IPS DF 4.7 (cell line): ENCODE measurements around the gene CFAP57.

ENCODE experiments used
- DNase-seq: peaks from one replicate; pipeline ENCODE4 v3.0.0-alpha.2; 2013; ENCODE audit warnings: low spot score; ENCODE audit errors: extremely low read depth

Gene CFAP57

DNA sequence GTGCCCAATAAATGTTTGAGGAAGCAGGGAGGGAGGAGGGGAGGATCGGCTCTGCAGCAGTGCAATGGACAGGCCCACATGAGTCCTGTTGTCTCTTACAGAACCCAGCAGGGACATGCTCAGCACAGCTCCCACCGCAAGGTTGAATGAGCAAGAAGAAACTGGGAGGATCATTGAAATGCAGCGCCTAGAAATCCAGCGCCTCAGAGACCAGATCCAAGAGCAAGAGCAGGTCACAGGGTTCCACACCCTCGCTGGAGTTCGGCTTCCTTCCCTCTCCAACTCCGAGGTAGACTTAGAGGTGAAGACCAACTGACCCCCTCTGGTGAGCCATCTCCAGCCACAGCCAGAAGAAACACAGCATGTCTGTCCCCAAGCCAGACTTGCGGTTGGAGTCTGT is 81.7 kb downstream of the CFAP57 start:
- DNase-seq: no peak

- DNase-seq: no peak
These were observed 83.5 kb downstream of the CFAP57 start for GRCh38 chr1:43255438-43256210.

DNA sequence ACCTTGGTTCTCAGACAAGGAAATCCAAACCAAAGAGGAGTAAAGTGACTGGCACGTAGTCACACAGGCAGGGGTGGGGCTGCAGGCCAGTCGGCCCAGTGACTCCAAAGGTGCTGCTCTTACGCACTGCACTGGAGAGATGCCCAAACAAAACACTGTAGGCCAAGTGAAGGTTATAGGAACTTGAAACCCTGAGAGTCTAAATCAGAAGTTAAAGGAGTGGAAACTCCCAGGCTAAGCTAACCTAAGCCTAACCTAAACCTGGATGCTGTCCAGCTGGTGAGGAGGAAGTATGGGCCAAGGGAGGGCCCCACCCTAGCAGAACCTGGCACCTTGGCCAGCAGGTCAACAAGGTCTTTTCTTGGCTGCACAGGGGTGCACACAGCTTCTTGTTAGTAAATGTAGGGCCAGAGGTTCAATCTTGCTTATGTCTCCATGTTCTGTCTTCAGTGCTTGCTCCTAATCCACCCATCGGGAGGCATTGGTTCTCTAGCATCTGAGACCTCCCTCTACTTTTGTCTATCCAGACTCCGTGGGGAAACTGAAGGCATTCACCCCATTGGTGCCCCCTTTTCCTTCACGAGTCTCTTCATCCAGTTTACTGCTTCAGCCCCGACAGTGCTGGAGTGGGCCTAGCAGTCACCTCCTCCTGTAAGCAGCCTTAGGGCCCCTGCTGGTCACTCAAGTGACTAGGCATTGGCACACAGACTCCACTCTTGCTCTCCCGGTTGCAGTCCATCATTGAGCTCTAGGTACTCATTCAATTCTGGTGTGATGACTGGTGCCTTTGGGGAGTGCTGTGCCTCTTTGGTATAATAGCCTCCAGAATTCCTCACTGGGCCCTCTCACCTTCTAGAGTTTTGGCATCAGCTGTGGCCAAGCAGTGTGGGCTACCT is 84.8 kb downstream of the CFAP57 start:
- no peak for DNase-seq

- no peak for DNase-seq
These were observed 86.2 kb downstream of the CFAP57 start for GRCh38 chr1:43258370-43258769.

DNA sequence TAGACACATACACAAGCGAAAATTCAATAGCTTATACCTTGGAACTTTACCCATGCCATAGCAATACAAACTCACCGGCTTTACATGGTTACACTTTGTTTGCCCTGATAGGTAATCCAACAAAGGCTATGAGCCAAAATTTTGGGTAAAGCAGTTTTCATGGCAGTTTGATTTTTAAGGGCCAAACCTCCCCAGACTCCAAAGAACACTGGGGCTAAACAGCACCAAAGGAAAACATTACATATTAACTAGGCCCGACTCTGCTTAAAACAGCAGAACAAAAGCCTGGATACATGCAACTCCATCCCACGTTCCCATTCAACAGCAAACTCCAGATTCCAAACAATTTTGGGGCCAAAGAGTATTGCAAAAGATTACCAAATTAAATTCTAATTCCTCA is 93.3 kb downstream of the CFAP57 start:
- DNase-seq: no peak

GRCh38 chr1:43266881-43267280 is 94.8 kb downstream of the CFAP57 start:
- DNase-seq: no peak

DNA sequence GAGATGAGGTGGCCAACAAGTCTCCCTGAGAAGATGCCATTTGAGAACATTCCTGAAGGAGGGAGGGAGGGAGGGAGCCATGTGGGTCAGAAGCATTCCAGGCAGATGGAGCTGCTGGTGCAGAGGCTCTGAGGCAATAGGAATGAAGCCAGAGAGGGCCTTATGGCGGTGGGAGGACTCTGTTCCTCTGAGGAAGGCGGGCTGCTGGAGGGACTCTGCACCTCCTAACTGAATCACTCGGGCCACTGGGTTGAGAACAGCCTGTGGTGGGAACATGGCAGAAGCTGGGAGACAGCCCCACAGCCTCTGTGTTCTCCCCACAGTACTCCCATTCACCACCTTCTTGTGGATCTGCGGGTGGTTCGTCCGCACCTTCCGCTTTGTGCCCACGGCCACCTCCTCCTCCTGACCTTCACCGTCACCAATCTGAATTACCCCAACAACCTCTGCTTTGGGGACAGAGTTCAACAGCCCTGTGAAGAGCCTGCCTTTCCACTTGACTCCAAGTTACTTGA is 95.2 kb downstream of the CFAP57 start:
- DNase-seq: no peak

DNA sequence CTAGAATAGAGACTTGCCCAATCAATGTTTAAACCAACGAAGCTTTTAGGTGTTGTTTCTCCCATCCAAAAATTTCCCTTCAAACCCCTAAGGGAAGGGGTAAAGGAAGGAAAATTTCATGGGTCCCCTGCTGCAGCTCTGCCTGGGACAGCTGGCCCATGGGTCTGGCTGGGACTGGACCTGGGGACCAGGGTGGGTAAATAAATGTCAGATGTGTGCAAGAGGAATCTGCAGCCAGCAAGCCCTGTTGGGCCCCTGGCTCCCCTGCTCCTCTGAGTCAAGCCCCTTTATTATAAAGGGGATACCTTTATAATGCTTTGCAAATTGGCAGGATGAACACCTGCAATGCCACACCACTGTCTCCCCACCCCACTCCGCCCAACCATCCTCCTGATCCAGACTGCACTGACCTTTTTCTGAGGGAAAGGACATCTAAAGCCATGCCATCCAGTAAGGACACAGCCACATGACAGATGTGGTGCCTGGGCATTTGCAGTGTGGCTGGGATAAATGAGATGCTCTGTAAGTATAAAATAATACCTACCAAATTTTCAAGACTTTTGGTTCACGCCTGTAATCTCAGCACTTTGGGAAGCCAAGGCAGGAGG is 95.8 kb downstream of the CFAP57 start:
- no peak for DNase-seq

DNA sequence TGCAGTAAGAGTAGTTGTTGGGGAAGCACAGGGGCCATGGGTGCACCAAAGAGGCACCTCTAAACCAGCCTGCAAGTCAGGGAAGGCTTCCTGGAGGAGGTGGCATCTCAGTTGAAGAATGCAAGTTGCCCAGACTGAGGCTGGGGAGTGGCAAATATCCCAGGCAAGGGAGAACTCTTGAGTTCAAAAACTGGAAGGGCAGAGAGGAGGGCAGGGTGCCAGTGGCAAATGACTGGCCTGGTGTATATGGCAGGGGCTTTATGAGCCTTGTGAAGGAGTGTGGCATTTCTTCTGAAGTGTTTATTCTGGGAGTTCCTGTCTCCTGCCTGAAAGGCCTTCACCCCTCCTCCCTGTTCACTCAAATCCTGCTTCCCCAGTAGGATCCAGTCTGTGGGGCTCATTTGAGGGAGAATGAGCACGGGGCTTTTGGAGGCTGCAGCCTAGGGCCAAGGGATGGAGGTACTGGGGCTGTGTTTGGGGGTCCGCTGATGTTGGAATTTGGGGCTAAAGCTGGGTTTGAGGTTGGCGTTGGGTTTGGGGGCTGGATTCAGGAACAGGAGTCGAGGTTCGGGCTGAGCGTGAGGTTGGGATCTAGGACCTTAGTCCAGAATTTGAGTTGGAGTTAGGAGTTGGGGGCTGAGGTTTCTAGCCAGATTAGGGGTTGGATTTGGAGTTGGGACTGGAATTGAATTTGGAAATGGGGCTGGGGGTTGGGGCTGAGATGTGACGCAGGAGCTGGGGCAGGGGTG is 97.7 kb downstream of the CFAP57 start, which contains the start of gene TMEM125:
Gene TMEM125 (plus strand): TSS at position 357 of the 749 bp plus-strand sequence. CDS start 2,740 bp downstream, outside the sequence.
- DNase-seq: no peak

DNA sequence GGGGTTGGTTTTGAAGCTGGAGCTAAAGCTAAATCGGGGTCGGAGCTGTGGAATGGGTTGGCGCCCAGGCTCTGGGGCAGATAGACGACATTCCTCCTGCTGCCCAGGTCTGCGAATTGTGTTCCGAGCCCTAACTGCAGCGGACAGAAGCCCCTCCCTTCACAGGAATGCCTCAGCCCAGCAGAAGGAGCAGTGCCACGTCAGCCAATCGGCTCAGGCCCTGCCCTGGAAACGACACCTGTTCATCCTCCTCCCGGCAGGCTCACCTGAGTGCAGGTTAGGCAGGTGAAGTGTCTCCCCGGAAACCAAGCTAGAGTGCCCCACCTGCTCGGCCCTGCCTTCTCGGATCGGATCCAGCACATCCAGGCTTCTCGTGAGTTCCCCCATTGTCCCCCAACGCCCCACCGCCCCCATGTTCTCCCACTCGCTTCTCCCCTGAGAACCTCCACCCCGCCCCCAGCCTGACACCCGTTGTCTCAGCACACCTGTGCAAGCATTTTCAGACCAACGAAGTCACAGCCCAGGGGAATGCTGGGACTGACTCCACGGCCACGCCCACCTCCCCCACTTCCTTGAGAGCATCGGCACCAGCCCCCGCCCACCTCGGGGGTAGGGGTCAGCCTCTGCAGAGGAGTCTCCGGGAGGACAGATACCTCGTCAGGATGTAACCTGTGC is 98.4 kb downstream of the CFAP57 start:
- DNase-seq: peak; percentile 96

DNA sequence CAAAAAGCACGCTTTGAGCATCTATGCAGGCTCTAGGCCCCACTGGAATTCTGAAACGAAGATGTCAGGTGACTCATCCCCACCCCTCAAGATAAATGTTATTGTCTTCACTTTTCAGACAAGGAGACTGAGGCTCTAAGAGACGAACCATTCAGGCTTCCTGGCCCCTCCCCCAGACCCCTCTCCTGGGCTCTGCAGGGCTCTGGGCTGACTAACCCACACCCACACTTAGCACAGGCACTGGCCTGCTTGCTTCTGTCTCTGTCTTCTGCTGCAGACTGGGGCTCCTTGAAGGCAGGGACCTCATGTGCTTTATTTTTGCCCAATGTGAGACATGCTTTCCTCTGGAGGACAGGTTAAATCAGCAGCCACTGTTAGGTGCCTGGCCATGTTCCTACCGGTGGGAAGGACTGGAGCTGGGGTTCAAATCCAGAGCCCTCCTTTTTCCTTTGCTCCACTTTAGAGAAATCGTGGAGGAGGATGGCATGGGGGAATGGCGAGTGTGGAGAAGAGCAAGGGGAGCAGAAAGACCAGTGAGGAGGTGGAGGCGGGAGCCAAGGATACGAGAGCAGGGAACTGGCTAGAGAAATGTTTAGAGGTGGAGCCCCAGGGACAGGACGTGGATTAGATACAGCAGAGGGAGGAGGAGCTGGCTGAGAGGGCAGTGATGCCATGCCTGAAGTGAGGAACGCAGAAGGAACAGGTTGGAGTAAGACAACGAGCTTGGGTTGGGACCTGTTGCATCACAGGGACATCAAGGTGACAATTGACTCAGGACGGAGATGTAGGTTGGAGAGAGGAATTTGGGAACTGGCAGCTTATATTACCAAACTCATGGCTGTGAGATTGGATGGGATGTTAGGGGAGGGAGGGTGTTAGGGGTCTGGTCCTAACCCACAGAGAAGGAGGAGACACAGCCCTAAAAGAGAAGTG is 99.3 kb downstream of the CFAP57 start:
- no peak for DNase-seq

GRCh38 chr1:43272161-43272560 is 100.0 kb downstream of the CFAP57 start:
- no peak for DNase-seq

GRCh38 chr1:43272576-43273571 is 100.7 kb downstream of the CFAP57 start:
- DNase-seq: no peak

GRCh38 chr1:43273708-43274107 is 101.6 kb downstream of the CFAP57 start:
- no peak for DNase-seq

- DNase-seq: no peak
These were observed 102.1 kb downstream of the CFAP57 start for GRCh38 chr1:43274125-43274803.

- no peak for DNase-seq
These were observed 102.7 kb downstream of the CFAP57 start for GRCh38 chr1:43274804-43275180.

- DNase-seq: no peak
These were observed 103.9 kb downstream of the CFAP57 start for GRCh38 chr1:43275826-43276620.
